HG03139 (cell line): ENCODE data around the gene TMEM119.

Experiments
- ATAC-seq: cut with Tn5 transposase; IDR thresholded peaks from one replicate; pipeline ENCODE4 v1.9.1; 2021; ENCODE audit not compliant: unreplicated experiment

Gene TMEM119

DNA sequence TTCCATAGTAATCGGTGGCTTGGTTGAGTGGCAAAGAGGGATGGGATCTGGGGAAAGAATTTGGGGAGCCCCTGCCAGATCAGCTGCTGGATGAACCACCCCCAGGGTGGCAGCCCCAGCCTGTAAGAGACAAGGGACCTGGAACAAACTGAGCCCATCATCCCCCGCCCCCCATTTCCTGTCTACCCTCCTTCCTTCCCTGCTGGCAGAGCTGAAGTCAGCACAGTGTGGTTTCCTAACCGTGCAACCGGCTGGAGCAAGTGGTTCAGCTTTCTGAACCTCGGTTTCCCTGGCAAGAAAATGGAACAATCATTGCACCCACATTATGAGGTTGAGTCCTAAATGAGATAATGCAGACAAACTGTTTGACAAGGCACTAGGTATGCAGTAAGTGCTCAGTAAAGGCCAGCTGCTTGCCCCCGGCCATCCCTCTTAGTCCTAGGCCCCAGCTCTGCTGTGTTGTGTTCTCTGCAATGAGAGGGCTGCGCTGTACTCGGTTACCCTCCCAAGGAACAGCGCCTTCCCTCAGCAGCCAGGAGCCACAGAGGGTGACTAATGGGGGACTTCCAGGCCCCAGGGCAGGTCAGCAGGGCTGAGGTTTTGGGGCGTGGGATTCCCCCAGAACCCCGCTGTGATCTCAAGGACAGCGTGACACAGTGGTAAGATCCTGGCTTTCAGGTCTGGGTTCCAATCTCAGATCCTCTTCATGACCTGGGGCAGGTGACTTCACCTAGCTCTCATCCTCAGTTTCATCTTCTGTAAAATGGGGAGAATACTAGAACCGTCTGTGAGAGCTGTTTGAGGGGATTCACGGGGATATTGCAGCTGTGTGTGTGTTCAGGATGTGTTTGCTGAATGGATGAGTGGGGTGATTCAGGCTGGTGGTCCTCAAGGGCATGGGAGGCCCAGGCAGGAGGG lies 19.3 kb upstream of the TMEM119 start:
- ATAC-seq, result peak; percentile 68

DNA sequence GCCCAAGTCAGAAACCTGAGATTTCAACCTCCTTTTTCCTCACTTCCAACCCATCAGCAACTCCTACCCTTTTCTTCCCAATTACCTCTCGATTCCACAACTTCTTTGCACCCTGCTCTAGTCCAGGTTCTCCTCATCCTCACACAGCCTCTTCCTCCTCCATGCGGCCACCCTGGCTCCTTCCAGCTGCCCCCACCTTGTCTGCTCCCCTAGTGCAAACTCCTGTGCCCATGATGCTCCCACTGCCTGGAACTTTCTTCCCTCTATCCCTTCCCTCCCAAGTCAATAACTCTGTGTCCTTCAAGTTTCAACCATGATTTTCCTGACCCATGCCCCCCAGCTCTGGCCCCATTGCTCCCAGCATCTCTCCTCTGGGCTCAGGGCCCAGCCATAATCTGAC lies 18.5 kb upstream of the TMEM119 start:
- ATAC-seq, result no peak

DNA sequence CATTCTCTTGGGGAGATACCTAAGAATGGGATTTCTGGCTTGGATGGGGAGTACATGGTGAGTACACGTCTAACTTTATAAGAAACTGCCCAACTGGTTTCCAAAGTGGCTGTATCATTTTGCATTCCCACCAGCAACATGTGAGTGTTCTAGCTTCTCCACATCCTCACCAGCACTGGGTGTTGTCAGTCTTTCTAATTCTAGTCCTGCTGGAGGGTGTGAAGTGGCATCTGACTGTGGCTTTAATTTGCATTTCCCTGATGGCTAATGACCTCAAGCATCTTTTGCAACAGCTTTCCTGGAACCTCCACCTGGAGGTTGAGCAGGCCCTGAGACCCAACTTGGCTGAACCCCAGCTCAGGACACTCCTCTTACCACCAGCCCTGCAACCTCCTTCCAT lies 18.0 kb upstream of the TMEM119 start:
- no peak for ATAC-seq

DNA sequence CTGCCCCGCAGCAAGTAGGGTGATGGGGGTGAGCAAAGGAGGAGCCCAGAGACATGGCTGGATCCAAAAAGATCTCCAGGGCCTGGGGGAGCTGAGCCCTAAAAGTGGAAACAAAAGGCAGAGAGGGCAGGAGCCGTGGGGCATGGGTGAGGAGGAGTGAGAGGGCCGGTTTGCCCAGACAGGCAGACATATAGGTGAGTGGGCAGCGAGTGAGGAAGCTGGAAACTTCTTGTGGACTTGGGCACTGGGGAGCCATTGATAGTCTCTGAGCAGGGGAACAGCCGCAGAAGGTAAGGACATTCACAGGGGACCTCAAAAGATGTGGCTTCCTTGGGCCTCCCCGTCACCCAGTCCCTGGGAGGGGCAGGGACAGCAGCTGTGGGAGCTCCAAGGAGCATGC lies 16.8 kb upstream of the TMEM119 start:
- ATAC-seq, result no peak

DNA sequence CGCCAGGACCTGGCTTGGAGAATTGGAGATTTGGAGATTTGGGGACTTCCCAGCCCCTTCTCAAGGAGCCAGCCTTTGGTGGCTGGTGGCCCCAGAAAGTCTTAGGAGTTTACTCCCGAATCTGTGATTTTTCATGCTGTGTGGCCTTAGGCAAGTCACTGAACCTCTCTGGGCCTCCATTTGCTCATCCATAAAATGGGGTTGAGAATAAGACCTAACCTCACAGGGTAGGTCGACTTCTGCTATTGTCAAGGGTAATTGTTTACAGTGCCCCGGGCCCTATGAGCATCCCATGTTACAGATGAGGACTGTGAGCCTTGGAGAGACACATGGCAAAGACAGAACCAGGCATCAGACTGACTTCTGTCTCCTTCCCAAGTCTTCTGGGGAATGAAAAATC lies 16.2 kb upstream of the TMEM119 start:
- no peak for ATAC-seq

DNA sequence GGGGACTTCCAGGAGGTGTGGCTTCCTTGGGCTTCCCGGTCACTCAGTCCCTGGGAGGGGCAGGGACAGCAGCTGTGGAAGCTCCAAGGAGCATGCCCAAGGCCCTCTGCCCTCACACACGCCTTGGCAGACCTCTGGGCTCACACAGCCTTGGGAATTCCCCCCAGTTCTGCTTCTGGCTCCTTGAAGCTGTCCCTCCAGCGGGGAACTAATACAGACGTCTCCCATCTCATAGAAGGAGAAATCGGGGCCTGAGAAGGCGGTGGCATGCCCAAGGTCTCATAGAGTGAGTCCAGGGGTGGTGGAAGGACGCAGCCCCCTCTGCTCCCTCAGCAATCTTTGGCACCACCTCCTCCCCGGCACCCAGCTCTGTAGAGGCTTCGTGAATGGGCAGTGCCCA lies 15.7 kb upstream of the TMEM119 start:
- no peak for ATAC-seq

DNA sequence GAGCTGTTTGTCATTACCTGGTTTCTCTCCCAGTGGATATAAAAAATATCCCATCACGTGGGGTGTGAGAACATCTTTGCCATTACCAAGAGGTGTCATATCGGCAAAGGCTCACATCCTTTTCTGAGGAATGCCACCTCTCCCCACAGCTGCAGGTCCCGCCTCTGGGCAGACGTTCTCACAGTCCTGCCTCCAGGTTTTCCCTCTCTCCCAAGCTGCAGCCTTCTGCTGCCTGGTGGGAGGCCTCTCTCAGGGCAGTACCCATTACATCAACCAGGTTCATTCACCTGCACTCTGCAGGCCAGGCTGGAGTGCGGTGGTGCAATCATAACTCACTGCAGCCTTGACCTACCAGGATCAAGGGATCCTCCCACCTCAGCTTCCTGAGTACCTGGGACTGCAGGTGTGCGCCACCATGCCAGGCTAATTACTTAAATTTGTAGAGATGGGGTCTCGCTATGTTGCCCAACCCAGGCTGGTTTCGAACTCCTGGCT lies 15.0 kb upstream of the TMEM119 start:
- no peak for ATAC-seq

DNA sequence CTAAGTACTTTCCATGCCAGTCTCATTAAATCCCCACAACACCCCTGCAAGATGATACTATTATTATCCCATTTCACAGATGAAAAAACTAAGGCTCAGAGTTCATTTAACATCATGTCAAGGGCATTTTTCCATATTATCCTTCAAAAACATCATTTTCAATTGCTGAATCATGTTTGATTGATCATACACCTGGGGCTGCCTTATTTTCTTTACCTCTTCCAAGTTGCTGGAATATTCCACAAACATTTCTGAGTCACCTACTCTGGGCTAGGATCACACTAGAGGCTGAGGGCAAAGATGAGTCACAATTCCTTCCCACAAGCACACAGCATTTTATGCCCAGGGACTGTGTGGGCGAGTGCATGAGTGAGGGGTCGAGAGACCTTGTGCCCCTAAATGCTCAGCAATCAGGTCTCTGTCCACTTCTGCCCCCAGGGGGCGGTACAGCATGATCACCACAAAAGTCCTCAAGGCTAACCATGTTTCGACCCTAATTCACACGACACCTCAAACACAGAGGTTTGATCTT lies 14.1 kb upstream of the TMEM119 start:
- ATAC-seq, result no peak

DNA sequence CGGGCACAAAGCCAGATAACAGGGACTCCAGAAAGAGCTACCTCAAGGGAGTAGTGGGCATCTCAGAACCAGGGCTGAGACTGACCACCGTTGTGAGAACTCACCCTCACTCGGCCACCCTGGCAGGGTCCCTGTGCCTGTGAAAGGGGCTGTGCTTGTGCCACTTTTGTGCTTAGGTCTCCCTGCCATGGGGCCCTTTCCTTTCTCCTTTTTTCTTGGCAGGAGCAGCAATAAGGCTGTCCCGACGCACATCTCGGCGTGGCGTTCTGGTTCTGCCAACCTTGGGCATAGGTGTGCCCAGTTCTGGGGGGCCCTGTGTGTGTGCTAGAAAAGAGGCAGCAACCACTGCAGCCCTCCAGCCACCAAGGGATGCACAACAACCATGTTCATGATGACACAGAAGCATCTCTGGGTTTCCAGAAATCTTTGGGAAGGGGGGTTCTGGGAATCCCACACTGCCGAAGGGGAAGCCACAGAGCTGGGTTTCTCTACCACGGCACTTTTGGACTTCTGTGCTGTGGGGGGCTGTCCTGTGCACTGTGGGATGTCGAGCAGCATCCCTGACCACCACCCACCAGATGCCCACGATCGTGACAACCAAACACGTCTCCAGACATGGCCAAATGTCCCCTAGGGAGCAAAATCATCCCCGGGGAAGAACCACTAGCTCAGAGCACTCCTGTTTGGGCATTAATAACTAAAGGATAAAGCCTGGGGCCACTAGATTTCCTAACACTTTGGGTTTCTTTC lies 13.1 kb upstream of the TMEM119 start:
- ATAC-seq, result no peak

DNA sequence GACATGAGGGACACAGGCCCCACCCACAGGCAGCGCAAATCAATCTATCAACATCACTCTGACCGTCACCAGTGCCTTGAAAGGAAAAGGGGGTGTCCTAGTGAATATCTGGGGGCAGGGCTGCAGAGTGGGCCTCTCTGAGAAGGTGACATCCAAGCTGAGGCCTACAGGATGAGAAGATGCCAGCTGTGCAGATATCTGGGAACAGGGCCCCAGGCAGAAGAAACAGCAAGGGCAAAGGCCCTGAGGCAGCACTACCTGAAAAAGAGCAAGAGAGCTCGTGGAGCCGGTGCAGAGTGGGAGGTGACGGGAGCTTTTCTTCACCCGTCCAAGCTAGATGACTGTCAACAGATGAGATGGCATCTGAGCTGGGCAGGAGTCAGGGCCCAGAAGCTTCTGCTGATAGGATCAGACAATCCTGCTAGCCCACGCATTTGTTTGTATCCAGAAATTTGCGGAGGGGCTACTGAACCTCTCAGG lies 12.5 kb upstream of the TMEM119 start:
- no peak for ATAC-seq

DNA sequence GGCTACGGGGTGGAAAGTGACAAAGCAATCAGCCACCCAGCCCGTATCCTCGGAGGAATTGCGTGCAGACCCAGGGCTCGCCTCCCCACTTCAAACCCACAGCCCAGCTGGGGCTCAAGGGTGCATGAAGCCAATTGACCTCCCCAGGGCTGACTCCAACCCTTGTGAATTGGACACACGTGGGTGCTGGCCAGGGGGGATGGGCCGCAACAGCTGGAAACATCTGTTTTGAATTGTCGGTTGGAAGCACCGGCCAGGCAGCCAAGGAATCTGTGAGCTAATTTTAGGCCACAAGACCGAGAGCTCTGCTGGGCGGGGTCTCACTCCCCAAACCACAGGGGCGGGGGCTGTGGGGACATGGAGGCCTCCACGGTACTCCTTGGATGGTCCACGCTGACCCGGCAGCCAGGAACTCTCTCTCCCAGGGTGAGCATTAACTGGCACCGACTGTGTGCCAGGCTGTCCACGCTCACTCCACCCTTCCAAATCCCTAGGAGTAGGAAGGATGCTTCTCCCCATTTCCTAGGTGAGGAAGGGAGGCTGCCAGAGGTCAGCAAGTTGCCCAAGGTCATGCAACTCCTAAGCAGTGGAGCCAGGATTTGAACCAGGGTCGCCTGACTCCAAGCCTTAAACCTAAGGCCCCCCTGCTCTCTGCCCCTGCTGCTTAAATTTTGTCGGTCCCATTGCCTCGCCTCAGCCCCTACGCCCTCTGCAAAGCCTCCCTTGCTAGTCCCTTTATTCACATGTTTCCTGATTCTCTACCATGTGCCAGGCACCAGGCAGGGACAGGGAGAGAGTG lies 11.9 kb upstream of the TMEM119 start:
- ATAC-seq, result no peak

DNA sequence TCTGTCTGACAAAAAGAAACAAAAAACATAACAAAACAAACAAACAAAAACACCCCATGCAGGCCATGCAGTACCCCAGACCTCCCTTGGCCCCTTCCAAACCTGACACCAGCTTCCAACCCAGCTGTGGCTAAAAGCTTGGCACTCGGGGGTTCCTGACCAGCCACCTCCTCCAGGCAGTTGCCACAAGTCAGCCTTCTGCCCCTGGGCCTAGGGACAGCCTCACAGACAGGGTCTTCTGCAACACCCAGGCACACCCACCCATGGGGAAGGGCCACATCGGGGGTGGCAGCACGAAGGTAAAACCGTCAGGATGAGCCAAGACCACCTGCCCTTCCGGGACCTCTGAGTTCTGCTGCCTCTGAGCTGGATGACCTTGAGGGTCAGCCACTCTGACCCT lies 10.7 kb upstream of the TMEM119 start:
- ATAC-seq, result no peak

DNA sequence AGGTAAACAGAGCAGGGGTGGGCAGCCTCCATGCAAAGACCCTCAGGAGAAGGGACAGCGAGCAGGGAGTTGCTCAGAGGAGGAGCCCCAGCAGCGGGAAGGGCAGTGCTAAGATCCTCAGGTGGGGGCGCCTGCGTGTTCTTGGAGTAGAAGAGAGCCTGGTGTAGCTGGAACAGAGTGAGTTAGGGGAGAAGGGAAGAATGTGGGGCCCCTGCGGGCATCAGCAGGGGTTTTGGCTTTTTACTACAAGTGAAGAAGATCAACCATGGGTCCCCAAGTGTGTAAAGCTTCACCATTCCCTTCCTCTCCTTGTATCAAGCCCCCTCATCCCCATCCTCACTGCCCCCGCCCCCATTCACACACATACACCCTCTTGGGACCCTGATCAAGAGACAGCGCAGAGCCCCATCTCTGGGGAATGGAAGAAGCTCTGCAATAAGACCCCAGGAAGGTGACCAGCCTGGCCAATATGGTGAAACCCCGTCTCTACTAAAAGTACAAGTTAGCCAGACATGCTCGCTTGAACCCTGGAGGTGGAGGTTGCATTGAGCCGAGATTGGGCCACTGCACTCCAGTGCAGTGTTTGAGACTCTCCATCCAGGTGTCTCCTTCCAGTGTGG lies 10.2 kb upstream of the TMEM119 start:
- ATAC-seq, result no peak

DNA sequence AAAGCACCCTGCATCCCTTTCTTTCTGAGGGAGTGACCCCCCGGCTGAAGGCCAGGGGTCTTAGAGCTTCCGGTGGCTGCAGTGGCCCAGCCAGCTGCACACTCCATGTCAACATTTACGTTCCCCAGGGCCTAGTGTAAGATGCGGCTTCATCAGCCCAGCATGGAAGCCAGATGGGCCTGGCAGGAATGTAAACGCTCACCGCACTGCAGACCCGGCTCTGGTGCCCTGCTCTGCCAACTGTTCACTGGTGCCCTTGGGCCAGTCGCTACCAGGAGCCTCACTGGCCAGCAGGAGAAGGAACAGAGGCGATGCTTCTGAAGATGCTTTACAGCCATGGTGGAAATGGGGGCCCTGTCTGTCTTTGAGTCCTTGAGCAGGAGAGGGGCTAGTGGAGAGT lies 8.6 kb upstream of the TMEM119 start:
- no peak for ATAC-seq

DNA sequence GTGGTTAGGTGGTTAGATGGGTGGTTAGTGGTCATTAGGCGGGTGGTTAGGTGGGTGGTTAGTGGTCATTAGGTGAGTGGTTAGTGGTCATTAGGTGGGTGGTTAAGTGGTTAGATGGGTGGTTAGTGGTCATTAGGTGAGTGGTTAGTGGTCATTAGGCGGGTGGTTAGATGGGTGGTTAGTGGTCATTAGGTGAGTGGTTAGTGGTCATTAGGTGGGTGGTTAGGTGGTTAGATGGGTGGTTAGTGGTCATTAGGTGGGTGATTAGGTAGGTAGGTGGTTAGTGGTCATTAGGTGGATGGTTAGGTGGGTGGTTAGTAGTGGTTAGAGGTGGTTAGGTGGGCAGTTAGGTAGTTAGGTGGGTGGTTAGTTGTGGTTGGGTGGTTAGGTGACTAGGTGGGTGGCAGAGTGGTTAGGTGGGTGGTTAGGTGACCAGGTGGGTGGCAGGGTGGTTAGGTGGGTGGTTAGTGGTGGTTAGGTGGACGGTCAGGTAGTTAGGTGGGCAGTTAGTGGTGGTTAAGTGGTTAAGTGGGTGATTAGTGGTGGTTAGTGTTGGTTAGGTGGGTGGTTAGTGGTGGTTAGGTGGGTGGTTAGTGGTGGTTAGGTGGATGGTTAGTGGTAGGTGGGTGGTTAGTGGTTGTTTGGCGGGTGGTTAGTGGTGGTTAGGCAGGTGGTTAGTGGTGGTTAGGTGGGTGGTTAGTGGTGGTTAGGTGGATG lies 8.0 kb upstream of the TMEM119 start:
- ATAC-seq, result no peak

DNA sequence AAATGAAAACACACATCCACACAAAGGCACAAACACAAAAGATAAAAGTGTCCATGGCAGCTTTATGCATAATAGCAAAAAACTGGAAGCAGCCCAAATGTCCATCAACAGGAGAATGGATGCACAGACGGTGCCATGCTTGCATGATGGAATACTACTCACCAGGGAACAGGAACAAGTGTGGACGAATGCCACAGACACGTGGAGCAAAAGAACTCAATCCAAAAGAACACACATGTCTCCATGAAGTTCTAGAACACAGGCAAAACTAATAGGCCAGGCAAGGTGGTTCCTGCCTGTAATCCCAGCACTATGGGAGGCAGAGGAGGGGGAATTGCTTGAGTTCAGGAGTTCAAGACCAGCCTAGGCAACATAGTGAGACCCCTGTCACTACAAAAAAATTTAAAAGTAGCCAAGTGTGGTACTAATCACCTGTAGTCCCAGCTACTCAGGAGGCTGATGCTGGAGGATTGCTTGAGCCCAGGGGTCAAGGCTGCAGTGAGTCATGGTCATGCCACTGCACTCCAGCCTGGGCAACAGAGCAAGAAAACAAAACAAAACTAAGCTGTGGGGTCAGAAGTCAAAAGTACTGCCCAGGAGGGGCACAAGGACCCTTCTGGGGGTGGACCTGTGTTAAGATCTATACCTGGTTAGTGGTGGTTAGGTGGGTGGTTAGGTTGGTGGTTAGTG lies 7.3 kb upstream of the TMEM119 start:
- no peak for ATAC-seq

DNA sequence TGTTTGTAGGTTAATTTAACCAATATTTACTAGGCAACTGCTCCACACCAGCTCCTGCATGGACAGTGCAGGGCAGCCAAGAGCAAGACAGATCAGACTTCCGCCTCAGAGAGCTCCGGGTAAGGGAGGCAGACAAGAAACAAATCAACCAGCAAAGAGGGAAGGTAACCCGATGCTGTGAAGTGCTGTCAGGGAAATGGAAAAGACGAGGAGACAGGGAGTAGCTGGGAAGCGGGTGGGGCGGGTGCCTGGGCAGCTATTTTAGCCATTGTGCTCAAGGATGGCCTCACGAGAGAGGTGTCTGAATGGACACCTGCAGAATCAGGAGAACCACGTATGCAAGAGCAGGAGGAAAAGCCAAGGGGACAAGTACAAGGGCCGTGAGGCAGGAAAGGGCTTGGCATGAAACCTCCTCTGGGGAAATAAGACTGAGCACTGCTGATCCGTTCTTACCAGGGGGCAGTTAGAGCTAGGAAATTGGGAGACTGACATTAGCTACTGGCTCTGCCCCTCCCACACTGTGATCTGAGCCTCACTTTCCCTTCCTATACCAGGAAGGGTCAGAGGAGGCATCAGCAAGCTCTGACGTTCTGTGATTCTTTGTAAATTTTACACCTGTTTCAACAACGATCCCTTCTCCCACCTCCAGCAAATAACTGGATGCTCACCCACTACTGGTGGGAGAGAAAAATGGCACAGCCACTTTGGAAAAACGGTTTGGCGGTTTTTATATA lies 6.5 kb upstream of the TMEM119 start:
- no peak for ATAC-seq

DNA sequence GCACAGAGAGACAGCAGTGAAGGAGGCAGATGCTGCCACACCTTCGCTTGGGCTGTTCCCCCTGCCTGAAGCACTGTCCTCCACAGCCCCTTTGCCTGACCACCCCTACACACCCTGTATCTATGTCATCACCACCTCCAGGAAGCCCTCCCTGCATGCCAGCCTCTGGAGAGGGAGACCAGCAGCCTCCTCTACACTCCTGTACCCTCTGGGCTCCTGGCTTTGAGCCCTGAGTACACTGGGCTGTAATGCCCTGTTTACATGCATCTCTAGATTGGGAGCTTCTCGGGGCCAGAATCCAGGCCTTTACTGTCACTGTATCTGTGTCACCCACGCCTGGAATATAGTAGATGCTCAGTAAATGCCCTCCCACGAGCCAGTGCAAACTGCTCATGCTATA lies 5.9 kb upstream of the TMEM119 start:
- ATAC-seq, result no peak
